OCI-LY3 (cell line): ENCODE measurements around the gene CDH3.

Experiments
- EZH2phosphoT487 ChIP-seq: fragments of 200-600 bp; shearing (Covaris generic); IDR thresholded peaks from 2 replicates; pipeline ENCODE4 v1.6.1; 2018; ENCODE audit warnings: antibody characterized with exemption, mixed run types, low read depth
- TF ChIP-seq, protein P1 (sequence below): fragments of 200-600, 300-600 bp; sonication (generic); IDR thresholded peaks from 2 replicates; pipeline ENCODE4 v1.5.1; 2014; ENCODE audit warnings: antibody characterized with exemption, low read length, low read depth

- TF ChIP-seq, protein P1, sequence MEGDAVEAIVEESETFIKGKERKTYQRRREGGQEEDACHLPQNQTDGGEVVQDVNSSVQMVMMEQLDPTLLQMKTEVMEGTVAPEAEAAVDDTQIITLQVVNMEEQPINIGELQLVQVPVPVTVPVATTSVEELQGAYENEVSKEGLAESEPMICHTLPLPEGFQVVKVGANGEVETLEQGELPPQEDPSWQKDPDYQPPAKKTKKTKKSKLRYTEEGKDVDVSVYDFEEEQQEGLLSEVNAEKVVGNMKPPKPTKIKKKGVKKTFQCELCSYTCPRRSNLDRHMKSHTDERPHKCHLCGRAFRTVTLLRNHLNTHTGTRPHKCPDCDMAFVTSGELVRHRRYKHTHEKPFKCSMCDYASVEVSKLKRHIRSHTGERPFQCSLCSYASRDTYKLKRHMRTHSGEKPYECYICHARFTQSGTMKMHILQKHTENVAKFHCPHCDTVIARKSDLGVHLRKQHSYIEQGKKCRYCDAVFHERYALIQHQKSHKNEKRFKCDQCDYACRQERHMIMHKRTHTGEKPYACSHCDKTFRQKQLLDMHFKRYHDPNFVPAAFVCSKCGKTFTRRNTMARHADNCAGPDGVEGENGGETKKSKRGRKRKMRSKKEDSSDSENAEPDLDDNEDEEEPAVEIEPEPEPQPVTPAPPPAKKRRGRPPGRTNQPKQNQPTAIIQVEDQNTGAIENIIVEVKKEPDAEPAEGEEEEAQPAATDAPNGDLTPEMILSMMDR = no peak
- no peak for TF ChIP-seq EZH2phosphoT487
Observed at GRCh38 chr16:68627951-68628425, 17.1 kb upstream of the CDH3 start.
